ENCODE measurements around the gene COQ4. TPM values are rescaled to one million over a fixed set of nuclear protein-coding genes. Genes with fewer than 3 reads are reported as not detected.

Gene COQ4
- total RNA-seq, 1 experiment from 2014 or later = 45.3 TPM

DNA sequence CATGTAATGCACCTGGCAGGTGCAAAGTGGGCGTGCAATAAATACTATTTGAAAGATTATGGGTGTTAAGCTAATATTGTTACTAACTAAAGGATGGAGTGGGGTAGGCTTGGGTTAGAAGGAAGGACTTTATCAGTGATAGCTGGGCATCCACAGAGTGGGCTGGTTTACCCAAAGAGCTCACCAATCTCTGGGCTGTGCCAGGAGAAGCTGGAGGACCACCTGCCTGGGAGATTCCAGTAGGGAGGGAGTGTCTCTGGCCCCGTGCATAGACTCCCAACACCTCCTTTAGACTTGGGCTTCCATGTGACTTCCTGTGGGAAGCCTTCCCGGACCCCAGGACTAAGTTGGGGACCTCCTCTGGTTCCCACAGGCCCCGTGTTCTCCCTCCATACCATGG, 42.9 kb downstream of the COQ4 start (continued):
- TF ChIP-seq, protein P1, sequence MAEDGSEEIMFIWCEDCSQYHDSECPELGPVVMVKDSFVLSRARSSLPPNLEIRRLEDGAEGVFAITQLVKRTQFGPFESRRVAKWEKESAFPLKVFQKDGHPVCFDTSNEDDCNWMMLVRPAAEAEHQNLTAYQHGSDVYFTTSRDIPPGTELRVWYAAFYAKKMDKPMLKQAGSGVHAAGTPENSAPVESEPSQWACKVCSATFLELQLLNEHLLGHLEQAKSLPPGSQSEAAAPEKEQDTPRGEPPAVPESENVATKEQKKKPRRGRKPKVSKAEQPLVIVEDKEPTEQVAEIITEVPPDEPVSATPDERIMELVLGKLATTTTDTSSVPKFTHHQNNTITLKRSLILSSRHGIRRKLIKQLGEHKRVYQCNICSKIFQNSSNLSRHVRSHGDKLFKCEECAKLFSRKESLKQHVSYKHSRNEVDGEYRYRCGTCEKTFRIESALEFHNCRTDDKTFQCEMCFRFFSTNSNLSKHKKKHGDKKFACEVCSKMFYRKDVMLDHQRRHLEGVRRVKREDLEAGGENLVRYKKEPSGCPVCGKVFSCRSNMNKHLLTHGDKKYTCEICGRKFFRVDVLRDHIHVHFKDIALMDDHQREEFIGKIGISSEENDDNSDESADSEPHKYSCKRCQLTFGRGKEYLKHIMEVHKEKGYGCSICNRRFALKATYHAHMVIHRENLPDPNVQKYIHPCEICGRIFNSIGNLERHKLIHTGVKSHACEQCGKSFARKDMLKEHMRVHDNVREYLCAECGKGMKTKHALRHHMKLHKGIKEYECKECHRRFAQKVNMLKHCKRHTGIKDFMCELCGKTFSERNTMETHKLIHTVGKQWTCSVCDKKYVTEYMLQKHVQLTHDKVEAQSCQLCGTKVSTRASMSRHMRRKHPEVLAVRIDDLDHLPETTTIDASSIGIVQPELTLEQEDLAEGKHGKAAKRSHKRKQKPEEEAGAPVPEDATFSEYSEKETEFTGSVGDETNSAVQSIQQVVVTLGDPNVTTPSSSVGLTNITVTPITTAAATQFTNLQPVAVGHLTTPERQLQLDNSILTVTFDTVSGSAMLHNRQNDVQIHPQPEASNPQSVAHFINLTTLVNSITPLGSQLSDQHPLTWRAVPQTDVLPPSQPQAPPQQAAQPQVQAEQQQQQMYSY (CRISPR knock-in tag; IDR thresholded peaks at IDR 0.05) = no peak
- TF ChIP-seq GABPB1 (CRISPR knock-in tag; IDR thresholded peaks at IDR 0.05) (no peak), GTF2I (CRISPR knock-in tag; conservative IDR thresholded peaks at IDR 0.05) (no peak), NFE2L1 (CRISPR knock-in tag; IDR thresholded peaks at IDR 0.05) (no peak), EMX1 (CRISPR knock-in tag; IDR thresholded peaks at IDR 0.05) (no peak), ZNF416 (CRISPR knock-in tag; IDR thresholded peaks at IDR 0.05) (no peak), SMAD3 (CRISPR knock-in tag; IDR thresholded peaks at IDR 0.05; ENCODE audit: borderline replicate concordance) (no peak)
- TF ChIP-seq, protein P2, sequence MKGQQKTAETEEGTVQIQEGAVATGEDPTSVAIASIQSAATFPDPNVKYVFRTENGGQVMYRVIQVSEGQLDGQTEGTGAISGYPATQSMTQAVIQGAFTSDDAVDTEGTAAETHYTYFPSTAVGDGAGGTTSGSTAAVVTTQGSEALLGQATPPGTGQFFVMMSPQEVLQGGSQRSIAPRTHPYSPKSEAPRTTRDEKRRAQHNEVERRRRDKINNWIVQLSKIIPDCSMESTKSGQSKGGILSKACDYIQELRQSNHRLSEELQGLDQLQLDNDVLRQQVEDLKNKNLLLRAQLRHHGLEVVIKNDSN (CRISPR knock-in tag; IDR thresholded peaks at IDR 0.05) = no peak
- TF ChIP-seq, protein P3, sequence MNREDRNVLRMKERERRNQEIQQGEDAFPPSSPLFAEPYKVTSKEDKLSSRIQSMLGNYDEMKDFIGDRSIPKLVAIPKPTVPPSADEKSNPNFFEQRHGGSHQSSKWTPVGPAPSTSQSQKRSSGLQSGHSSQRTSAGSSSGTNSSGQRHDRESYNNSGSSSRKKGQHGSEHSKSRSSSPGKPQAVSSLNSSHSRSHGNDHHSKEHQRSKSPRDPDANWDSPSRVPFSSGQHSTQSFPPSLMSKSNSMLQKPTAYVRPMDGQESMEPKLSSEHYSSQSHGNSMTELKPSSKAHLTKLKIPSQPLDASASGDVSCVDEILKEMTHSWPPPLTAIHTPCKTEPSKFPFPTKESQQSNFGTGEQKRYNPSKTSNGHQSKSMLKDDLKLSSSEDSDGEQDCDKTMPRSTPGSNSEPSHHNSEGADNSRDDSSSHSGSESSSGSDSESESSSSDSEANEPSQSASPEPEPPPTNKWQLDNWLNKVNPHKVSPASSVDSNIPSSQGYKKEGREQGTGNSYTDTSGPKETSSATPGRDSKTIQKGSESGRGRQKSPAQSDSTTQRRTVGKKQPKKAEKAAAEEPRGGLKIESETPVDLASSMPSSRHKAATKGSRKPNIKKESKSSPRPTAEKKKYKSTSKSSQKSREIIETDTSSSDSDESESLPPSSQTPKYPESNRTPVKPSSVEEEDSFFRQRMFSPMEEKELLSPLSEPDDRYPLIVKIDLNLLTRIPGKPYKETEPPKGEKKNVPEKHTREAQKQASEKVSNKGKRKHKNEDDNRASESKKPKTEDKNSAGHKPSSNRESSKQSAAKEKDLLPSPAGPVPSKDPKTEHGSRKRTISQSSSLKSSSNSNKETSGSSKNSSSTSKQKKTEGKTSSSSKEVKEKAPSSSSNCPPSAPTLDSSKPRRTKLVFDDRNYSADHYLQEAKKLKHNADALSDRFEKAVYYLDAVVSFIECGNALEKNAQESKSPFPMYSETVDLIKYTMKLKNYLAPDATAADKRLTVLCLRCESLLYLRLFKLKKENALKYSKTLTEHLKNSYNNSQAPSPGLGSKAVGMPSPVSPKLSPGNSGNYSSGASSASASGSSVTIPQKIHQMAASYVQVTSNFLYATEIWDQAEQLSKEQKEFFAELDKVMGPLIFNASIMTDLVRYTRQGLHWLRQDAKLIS (CRISPR knock-in tag; IDR thresholded peaks at IDR 0.05; ENCODE audit: borderline replicate concordance) = no peak
- TF ChIP-seq, protein P4, sequence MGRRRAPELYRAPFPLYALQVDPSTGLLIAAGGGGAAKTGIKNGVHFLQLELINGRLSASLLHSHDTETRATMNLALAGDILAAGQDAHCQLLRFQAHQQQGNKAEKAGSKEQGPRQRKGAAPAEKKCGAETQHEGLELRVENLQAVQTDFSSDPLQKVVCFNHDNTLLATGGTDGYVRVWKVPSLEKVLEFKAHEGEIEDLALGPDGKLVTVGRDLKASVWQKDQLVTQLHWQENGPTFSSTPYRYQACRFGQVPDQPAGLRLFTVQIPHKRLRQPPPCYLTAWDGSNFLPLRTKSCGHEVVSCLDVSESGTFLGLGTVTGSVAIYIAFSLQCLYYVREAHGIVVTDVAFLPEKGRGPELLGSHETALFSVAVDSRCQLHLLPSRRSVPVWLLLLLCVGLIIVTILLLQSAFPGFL (CRISPR knock-in tag; IDR thresholded peaks at IDR 0.05; ENCODE audit: borderline replicate concordance) = no peak
- TF ChIP-seq, protein P5, sequence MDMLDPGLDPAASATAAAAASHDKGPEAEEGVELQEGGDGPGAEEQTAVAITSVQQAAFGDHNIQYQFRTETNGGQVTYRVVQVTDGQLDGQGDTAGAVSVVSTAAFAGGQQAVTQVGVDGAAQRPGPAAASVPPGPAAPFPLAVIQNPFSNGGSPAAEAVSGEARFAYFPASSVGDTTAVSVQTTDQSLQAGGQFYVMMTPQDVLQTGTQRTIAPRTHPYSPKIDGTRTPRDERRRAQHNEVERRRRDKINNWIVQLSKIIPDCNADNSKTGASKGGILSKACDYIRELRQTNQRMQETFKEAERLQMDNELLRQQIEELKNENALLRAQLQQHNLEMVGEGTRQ (CRISPR knock-in tag; IDR thresholded peaks at IDR 0.05) = no peak
- TF ChIP-seq, protein P6, sequence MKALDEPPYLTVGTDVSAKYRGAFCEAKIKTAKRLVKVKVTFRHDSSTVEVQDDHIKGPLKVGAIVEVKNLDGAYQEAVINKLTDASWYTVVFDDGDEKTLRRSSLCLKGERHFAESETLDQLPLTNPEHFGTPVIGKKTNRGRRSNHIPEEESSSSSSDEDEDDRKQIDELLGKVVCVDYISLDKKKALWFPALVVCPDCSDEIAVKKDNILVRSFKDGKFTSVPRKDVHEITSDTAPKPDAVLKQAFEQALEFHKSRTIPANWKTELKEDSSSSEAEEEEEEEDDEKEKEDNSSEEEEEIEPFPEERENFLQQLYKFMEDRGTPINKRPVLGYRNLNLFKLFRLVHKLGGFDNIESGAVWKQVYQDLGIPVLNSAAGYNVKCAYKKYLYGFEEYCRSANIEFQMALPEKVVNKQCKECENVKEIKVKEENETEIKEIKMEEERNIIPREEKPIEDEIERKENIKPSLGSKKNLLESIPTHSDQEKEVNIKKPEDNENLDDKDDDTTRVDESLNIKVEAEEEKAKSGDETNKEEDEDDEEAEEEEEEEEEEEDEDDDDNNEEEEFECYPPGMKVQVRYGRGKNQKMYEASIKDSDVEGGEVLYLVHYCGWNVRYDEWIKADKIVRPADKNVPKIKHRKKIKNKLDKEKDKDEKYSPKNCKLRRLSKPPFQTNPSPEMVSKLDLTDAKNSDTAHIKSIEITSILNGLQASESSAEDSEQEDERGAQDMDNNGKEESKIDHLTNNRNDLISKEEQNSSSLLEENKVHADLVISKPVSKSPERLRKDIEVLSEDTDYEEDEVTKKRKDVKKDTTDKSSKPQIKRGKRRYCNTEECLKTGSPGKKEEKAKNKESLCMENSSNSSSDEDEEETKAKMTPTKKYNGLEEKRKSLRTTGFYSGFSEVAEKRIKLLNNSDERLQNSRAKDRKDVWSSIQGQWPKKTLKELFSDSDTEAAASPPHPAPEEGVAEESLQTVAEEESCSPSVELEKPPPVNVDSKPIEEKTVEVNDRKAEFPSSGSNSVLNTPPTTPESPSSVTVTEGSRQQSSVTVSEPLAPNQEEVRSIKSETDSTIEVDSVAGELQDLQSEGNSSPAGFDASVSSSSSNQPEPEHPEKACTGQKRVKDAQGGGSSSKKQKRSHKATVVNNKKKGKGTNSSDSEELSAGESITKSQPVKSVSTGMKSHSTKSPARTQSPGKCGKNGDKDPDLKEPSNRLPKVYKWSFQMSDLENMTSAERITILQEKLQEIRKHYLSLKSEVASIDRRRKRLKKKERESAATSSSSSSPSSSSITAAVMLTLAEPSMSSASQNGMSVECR (CRISPR knock-in tag; IDR thresholded peaks at IDR 0.05; ENCODE audit: borderline replicate concordance) = no peak
- TF ChIP-seq, protein P7, sequence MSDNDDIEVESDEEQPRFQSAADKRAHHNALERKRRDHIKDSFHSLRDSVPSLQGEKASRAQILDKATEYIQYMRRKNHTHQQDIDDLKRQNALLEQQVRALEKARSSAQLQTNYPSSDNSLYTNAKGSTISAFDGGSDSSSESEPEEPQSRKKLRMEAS (CRISPR knock-in tag; IDR thresholded peaks at IDR 0.05) = no peak
- TF ChIP-seq, protein P8, sequence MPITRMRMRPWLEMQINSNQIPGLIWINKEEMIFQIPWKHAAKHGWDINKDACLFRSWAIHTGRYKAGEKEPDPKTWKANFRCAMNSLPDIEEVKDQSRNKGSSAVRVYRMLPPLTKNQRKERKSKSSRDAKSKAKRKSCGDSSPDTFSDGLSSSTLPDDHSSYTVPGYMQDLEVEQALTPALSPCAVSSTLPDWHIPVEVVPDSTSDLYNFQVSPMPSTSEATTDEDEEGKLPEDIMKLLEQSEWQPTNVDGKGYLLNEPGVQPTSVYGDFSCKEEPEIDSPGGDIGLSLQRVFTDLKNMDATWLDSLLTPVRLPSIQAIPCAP (CRISPR knock-in tag; IDR thresholded peaks at IDR 0.05) = no peak
- TF ChIP-seq, protein P9, sequence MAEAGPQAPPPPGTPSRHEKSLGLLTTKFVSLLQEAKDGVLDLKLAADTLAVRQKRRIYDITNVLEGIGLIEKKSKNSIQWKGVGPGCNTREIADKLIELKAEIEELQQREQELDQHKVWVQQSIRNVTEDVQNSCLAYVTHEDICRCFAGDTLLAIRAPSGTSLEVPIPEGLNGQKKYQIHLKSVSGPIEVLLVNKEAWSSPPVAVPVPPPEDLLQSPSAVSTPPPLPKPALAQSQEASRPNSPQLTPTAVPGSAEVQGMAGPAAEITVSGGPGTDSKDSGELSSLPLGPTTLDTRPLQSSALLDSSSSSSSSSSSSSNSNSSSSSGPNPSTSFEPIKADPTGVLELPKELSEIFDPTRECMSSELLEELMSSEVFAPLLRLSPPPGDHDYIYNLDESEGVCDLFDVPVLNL (CRISPR knock-in tag; IDR thresholded peaks at IDR 0.05; ENCODE audit: borderline replicate concordance, low read depth) = no peak
- TF ChIP-seq, protein P10, sequence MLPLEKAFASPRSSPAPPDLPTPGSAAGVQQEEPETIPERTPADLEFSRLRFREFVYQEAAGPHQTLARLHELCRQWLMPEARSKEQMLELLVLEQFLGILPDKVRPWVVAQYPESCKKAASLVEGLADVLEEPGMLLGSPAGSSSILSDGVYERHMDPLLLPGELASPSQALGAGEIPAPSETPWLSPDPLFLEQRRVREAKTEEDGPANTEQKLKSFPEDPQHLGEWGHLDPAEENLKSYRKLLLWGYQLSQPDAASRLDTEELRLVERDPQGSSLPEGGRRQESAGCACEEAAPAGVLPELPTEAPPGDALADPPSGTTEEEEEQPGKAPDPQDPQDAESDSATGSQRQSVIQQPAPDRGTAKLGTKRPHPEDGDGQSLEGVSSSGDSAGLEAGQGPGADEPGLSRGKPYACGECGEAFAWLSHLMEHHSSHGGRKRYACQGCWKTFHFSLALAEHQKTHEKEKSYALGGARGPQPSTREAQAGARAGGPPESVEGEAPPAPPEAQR (CRISPR knock-in tag; IDR thresholded peaks at IDR 0.05) = no peak
